ENCODE measurements around the gene CEACAM1. TPM values are rescaled to one million over a fixed set of nuclear protein-coding genes. Genes with fewer than 3 reads are reported as not detected.

The CEACAM1 gene
- total and polyA plus RNA-seq, 9 of the 15 experiments (the other 6 are each of a cell fraction or from before 2014, with no cell fraction given): 0.04 to 0.16 (median 0.10) TPM; not detected in 1

- H3K27me3 ChIP-seq (ENCODE audit: control insufficient read depth in 2 of 2, insufficient read depth in 2 of 2, low read length in 2 of 2): no peaks in the 10 kb centered on the region
- no peak overlapping the region for H3K4me3 ChIP-seq
- DNase-seq (ENCODE audit: extremely low read depth in 1 of 4, low spot score in 3 of 4): no peak
- no peak overlapping the region for H3K9ac ChIP-seq (ENCODE audit: insufficient read depth in 1 of 2, low read depth in 2 of 2, low read length in 2 of 2)
- in situ Hi-C loops (cut with MboI) (no loop called here), intact Hi-C loops (cut with micrococcal nuclease) (no loop called here)
- H3K27ac ChIP-seq (ENCODE audit: extremely low read depth, low read depth, low read length): no peak overlapping the region
- no peaks in the 10 kb centered on the region for H3K79me2 ChIP-seq (ENCODE audit: control insufficient read depth, insufficient read depth, low read length)
- no peaks in the 10 kb centered on the region for H3K4me1 ChIP-seq (replicated peaks in 1 of 2; ENCODE audit: control insufficient read depth in 2 of 2, insufficient read depth in 2 of 2, low read length in 2 of 2)
- ChIA-PET CTCF (ENCODE audit: low intra/inter-chr PET ratio) (no interaction called here), POLR2A (no interaction called here)
- 0% methylated on average over 2 of the region's 2 CpGs for WGBS (ENCODE audit: insufficient coverage, low coverage, missing lambda C conversion rate)
- H2AFZ ChIP-seq (ENCODE audit: low read depth, low read length): no peak overlapping the region
- no peak overlapping the region for H3K4me2 ChIP-seq (ENCODE audit: insufficient read depth, low read length)
- FAIRE-seq: no peak
- H3K9me1 ChIP-seq (ENCODE audit: control insufficient read depth, insufficient read depth, low read length): no peaks in the 10 kb centered on the region
- BruUV-seq (replicated peaks): no TSS peak
- TF ChIP-seq CREB3 (tag; conservative IDR thresholded peaks at IDR 0.05; ENCODE audit: low read depth) (no peak), RNF2 (IDR thresholded peaks at IDR 0.05) (no peak), MXD1 (CRISPR knock-in tag; IDR thresholded peaks at IDR 0.05; ENCODE audit: borderline replicate concordance, poor library complexity, severe bottlenecking) (no peak), PHTF2 (CRISPR knock-in tag; IDR thresholded peaks at IDR 0.05) (no peak), ZNF778 (CRISPR knock-in tag; IDR thresholded peaks at IDR 0.05) (no peak), NFXL1 (CRISPR knock-in tag; IDR thresholded peaks at IDR 0.05) (no peak), RFX7 (CRISPR knock-in tag; IDR thresholded peaks at IDR 0.05) (no peak), ATF1 (CRISPR knock-in tag; IDR thresholded peaks at IDR 0.05) (no peak), ATF1 (tag; IDR thresholded peaks at IDR 0.05) (no peak), HDAC6 (IDR thresholded peaks at IDR 0.05; ENCODE audit: low read depth, low read length) (no peak), ZNF551 (CRISPR knock-in tag; IDR thresholded peaks at IDR 0.05) (no peak), MEF2D (tag; conservative IDR thresholded peaks at IDR 0.05; ENCODE audit: low read depth) (no peak)
- H4K20me1 ChIP-seq (replicated peaks; ENCODE audit: control insufficient read depth, insufficient read depth, low read length): no peaks in the 10 kb centered on the region; the same call in 1 of the 2 replicates
- H3K9me3 ChIP-seq (replicated peaks; ENCODE audit: control insufficient read depth, insufficient read depth, low read depth, low read length): no peaks in the 10 kb centered on the region
- H3K36me3 ChIP-seq (ENCODE audit: control insufficient read depth, insufficient read depth, low read length): no peaks in the 10 kb centered on the region
- no peak for ATAC-seq
Observed at GRCh38 chr19:42571116-42571515, 42.8 kb upstream of the CEACAM1 start.

All from K562 (cell line).